CD4-positive, alpha-beta memory T cell (primary cell): ENCODE results near the gene LHB. TPM values are rescaled to one million over a fixed set of nuclear protein-coding genes. Genes with fewer than 3 reads are reported as not detected.
"Not testable (repeated sequence)": the region's sequence is repeated elsewhere in the genome, so short reads cannot be mapped to it uniquely, and the experiment has no call there.

Source experiments
- CTCF ChIA-PET: fragments of 350-600 bp; sonication (Branson Sonifier 250); formaldehyde crosslinking; loops from one replicate; lab custom pipeline; 2021; ENCODE audit warnings: inconsistent platforms; ENCODE audit not compliant: partially characterized antibody; lab: Charles Lee
- POLR2A ChIA-PET: fragments of 350-600 bp; sonication (Branson Sonifier 250); formaldehyde crosslinking; loops from one replicate; lab custom pipeline; 2021; ENCODE audit not compliant: partially characterized antibody; lab: Charles Lee
- DNase-seq, 5 donors: peaks; one replicate each; pipeline versions ENCODE4 v3.0.0 to v3.0.0-alpha.2; 2020 to 2022; ENCODE audit warnings: mixed read lengths in 1 of 5
- H3K27ac ChIP-seq: one replicate; pipeline ENCODE4 v1.7.0; 2013; ENCODE audit warnings: low read depth, low read length
- H3K27me3 ChIP-seq: 2 replicates; pipeline ENCODE4 v1.7.0; 2013; ENCODE audit warnings: mild to moderate bottlenecking, low read length, moderate library complexity; ENCODE audit not compliant: insufficient read depth
- H3K36me3 ChIP-seq: 2 replicates; pipeline ENCODE4 v1.7.0; 2013; ENCODE audit warnings: mild to moderate bottlenecking, low read length, moderate library complexity; ENCODE audit not compliant: insufficient read depth
- H3K4me1 ChIP-seq: 2 replicates; pipeline ENCODE4 v1.7.0; 2013; ENCODE audit warnings: mild to moderate bottlenecking, low read length, moderate library complexity; ENCODE audit not compliant: insufficient read depth
- H3K4me3 ChIP-seq, 2 donors: one replicate each; pipeline ENCODE4 v1.7.0; 2013; ENCODE audit warnings: low read length in 2 of 2, mild to moderate bottlenecking in 1 of 2
- H3K9me3 ChIP-seq, 2 donors: one replicate each; pipeline ENCODE4 v1.7.0; 2013; ENCODE audit warnings: low read length in 2 of 2, control low read depth in 1 of 2; ENCODE audit not compliant: control insufficient read depth in 1 of 2
- H3K27ac Mint-ChIP-seq, 7 donors: one replicate each; pipeline ENCODE4 v1.8.0; 2020 to 2021; ENCODE audit warnings: mixed read lengths in 7 of 7, mild to moderate bottlenecking in 6 of 7, inconsistent platforms in 3 of 7, moderate library complexity in 3 of 7
- H3K27me3 Mint-ChIP-seq, 2 donors: one replicate each; pipeline ENCODE4 v1.8.0; 2020 to 2021; ENCODE audit warnings: mixed read lengths in 2 of 2
- H3K36me3 Mint-ChIP-seq, 2 donors: one replicate each; pipeline ENCODE4 v1.8.0; 2020 to 2021; ENCODE audit warnings: mixed read lengths in 2 of 2, inconsistent platforms in 1 of 2, mild to moderate bottlenecking in 1 of 2
- H3K4me1 Mint-ChIP-seq, 4 donors: one replicate each; pipeline ENCODE4 v1.8.0; 2020 to 2021; ENCODE audit warnings: mixed read lengths in 4 of 4, mild to moderate bottlenecking in 1 of 4
- H3K4me3 Mint-ChIP-seq, 8 donors: one replicate each; pipeline ENCODE4 v1.8.0; 2020 to 2021; ENCODE audit warnings: mixed read lengths in 8 of 8, mild to moderate bottlenecking in 7 of 8, moderate library complexity in 6 of 8, inconsistent platforms in 3 of 8
- H3K9me3 Mint-ChIP-seq, 8 donors: one replicate each; pipeline ENCODE4 v1.8.0; 2020 to 2021; ENCODE audit warnings: mixed read lengths in 8 of 8, mild to moderate bottlenecking in 5 of 8, inconsistent platforms in 3 of 8, moderate library complexity in 1 of 8
- intact Hi-C: fragments of 100-400 bp; cut with micrococcal nuclease; formaldehyde crosslinking; loops from one replicate; pipeline ENCODE4 v1.15.1; 2023
- polyA plus RNA-seq, 2 donors: library from polyadenylated mRNA; unstranded; fragments of 300-500 nt; fragmentation: Illumina TruSeq; gene quantifications; one replicate each; pipeline ENCODE4 v1.2.3, GENCODE V29; 2021
- total RNA-seq, 2 experiments: library from RNA; stranded (reverse); gene quantifications; one replicate each; pipeline ENCODE4 v1.2.3, GENCODE V29; 2021

LHB gene
- total and polyA plus RNA-seq, 4 experiments from 2014 or later, result 0.49 TPM; not detected in 3

GRCh38 chr19:49024233-49024632, 7.3 kb upstream of the LHB start, which contains the start of gene CGB3:
CGB3 (minus strand) TSS chr19:49024333; CDS start chr19:49023971, 362 bp downstream.
- H3K27ac Mint-ChIP-seq, intact Hi-C loops, H3K27me3 ChIP-seq, H3K27me3 Mint-ChIP-seq, DNase-seq, H3K9me3 ChIP-seq, H3K4me3 ChIP-seq, H3K27ac ChIP-seq, H3K36me3 Mint-ChIP-seq, H3K4me3 Mint-ChIP-seq, H3K36me3 ChIP-seq, H3K9me3 Mint-ChIP-seq, CTCF ChIA-PET, POLR2A ChIA-PET: not testable (repeated sequence)
- H3K4me1 ChIP-seq, result peaks cover 15% of the 10 kb centered on the region
- H3K4me1 Mint-ChIP-seq, result peaks cover 10 to 23% (median 17%) of the 10 kb centered on the region in 4 donors

- peaks cover 15 to 37% (median 25%) of the 10 kb centered on the region in 4 donors for H3K4me1 Mint-ChIP-seq
- H3K27ac Mint-ChIP-seq, result peak overlapping the region in 1 of 7 donors; percentile 2
- Histone ChIP-seq H3K4me1 (peaks cover 24% of the 10 kb centered on the region), H3K27ac (no peak overlapping the region), H3K9me3 (no peaks in the 10 kb centered on the region), H3K36me3 (no peaks in the 10 kb centered on the region), H3K4me3 (no peak overlapping the region), H3K27me3 (no peaks in the 10 kb centered on the region)
- no peak overlapping the region for H3K4me3 Mint-ChIP-seq
- H3K9me3 Mint-ChIP-seq, result no peaks in the 10 kb centered on the region
- intact Hi-C loops, result no loop called here
- no peak for DNase-seq
- peaks cover 0 to 3% of the 10 kb centered on the region in 2 donors for H3K27me3 Mint-ChIP-seq
- ChIA-PET POLR2A (no interaction called here), CTCF (no interaction called here)
- peaks cover 0 to 2% of the 10 kb centered on the region in 2 donors for H3K36me3 Mint-ChIP-seq
Measured at GRCh38 chr19:49022116-49022515, 5.2 kb upstream of the LHB start.

- intact Hi-C loops, result no loop called here
- peaks cover 0 to 3% of the 10 kb centered on the region in 2 donors for H3K27me3 Mint-ChIP-seq
- peaks cover 0 to 2% of the 10 kb centered on the region in 2 donors for H3K36me3 Mint-ChIP-seq
- Histone ChIP-seq H3K36me3 (no peaks in the 10 kb centered on the region), H3K4me3 (no peak overlapping the region), H3K9me3 (no peaks in the 10 kb centered on the region), H3K4me1 (peaks cover 24% of the 10 kb centered on the region), H3K27me3 (no peaks in the 10 kb centered on the region), H3K27ac (no peak overlapping the region)
- no peak for DNase-seq
- CTCF ChIA-PET, result no interaction called here
- H3K4me1 Mint-ChIP-seq, result peaks cover 15 to 39% (median 25%) of the 10 kb centered on the region in 4 donors
- H3K4me3 Mint-ChIP-seq, result peak overlapping the region in 4 of 8 donors; percentile 11 to 55 (median 32)
- POLR2A ChIA-PET, result no interaction called here
- H3K9me3 Mint-ChIP-seq, result no peaks in the 10 kb centered on the region
- peak overlapping the region in 2 of 7 donors; percentile 2 to 36 for H3K27ac Mint-ChIP-seq
Measured at GRCh38 chr19:49020931-49021895, 4.3 kb upstream of the LHB start.

GRCh38 chr19:49020342-49020741, 3.5 kb upstream of the LHB start:
- no peaks in the 10 kb centered on the region for H3K36me3 ChIP-seq
- H3K27ac ChIP-seq, result no peak overlapping the region
- ChIA-PET CTCF (interaction anchor here (0.6 to 3.0 kb wide), 3 partner anchors 19 to 659 kb away, joined by 3 to 22 read pairs (median 4); no protein-coding TSS in a partner anchor), POLR2A (interaction anchor here (0.9 to 1.1 kb wide), 2 partner anchors 36 to 50 kb away, joined by 3 read pairs; no protein-coding TSS in a partner anchor)
- Mint-ChIP-seq H3K4me1 (peaks cover 15 to 39% (median 25%) of the 10 kb centered on the region in 4 donors), H3K27me3 (peaks cover 0 to 3% of the 10 kb centered on the region in 2 donors), H3K36me3 (peaks cover 0 to 5% of the 10 kb centered on the region in 2 donors), H3K27ac (peak overlapping the region in 1 of 7 donors; percentile 69), H3K9me3 (no peaks in the 10 kb centered on the region), H3K4me3 (peak overlapping the region in 4 of 8 donors; percentile 26 to 94 (median 62))
- no peak for DNase-seq
- H3K4me3 ChIP-seq, result no peak overlapping the region
- H3K9me3 ChIP-seq, result no peaks in the 10 kb centered on the region
- peaks cover 24% of the 10 kb centered on the region for H3K4me1 ChIP-seq
- intact Hi-C loops, result no loop called here
- no peaks in the 10 kb centered on the region for H3K27me3 ChIP-seq

GRCh38 chr19:49019242-49019932, 2.5 kb upstream of the LHB start:
- peak; percentile 49 to 66 (median 51) for DNase-seq
- H3K9me3 Mint-ChIP-seq, result no peaks in the 10 kb centered on the region
- peak overlapping the region; percentile 32 to 91 (median 79) for H3K27ac Mint-ChIP-seq
- ChIA-PET CTCF (interaction anchor here (0.6 to 3.0 kb wide), 7 partner anchors 18 to 660 kb away, joined by 3 to 22 read pairs (median 3); partner anchors contain the start of genes GYS1 and RUVBL2), POLR2A (interaction anchor here (0.9 to 3.4 kb wide), 5 partner anchors 9 to 50 kb away, joined by 3 to 33 read pairs (median 3); partner anchors contain the start of genes GYS1 and RUVBL2)
- Histone ChIP-seq H3K4me3 (peak overlapping the region; percentile 47 to 73), H3K36me3 (no peaks in the 10 kb centered on the region), H3K4me1 (peaks cover 24% of the 10 kb centered on the region), H3K27ac (no peak overlapping the region), H3K9me3 (no peaks in the 10 kb centered on the region), H3K27me3 (no peaks in the 10 kb centered on the region)
- H3K36me3 Mint-ChIP-seq, result peaks cover 0 to 9% of the 10 kb centered on the region in 2 donors
- peak overlapping the region; percentile 84 to 94 (median 90) for H3K4me3 Mint-ChIP-seq
- intact Hi-C loops, result loop anchor here (2.0 kb wide), 1 partner anchor 37 kb away; the partner anchor contains the start of gene CGB7
- H3K4me1 Mint-ChIP-seq, result peaks cover 15 to 39% (median 25%) of the 10 kb centered on the region in 4 donors
- H3K27me3 Mint-ChIP-seq, result peaks cover 0 to 3% of the 10 kb centered on the region in 2 donors

GRCh38 chr19:49018388-49019241, 1.7 kb upstream of the LHB start:
- ChIA-PET CTCF (interaction anchor here (0.9 to 3.0 kb wide), 9 partner anchors 15 to 223 kb away, joined by 3 to 22 read pairs (median 3); partner anchors contain the start of genes GYS1 and RUVBL2), POLR2A (interaction anchor here (0.8 to 3.4 kb wide), 7 partner anchors 8 to 143 kb away, joined by 3 to 33 read pairs (median 7); partner anchors contain the start of genes GYS1, NUCB1 and RUVBL2)
- not testable (repeated sequence) for H3K9me3 Mint-ChIP-seq, H3K27me3 ChIP-seq, H3K36me3 ChIP-seq, H3K27me3 Mint-ChIP-seq, H3K9me3 ChIP-seq
- peaks cover 0 to 17% of the 10 kb centered on the region in 2 donors for H3K36me3 Mint-ChIP-seq
- Histone ChIP-seq H3K4me3 (peak overlapping the region; percentile 47 to 73), H3K4me1 (peaks cover 24% of the 10 kb centered on the region), H3K27ac (peak overlapping the region; percentile 23)
- DNase-seq, result peak; percentile 19 to 50 (median 29)
- H3K27ac Mint-ChIP-seq, result peak overlapping the region in 6 of 7 donors; percentile 48 to 91 (median 79)
- H3K4me3 Mint-ChIP-seq, result peak overlapping the region; percentile 84 to 94 (median 90)
- peaks cover 15 to 39% (median 25%) of the 10 kb centered on the region in 4 donors for H3K4me1 Mint-ChIP-seq
- intact Hi-C loops, result loop anchor here (1.0 to 2.0 kb wide), 2 partner anchors 25 to 38 kb away; partner anchors contain the start of genes CGB7, GYS1 and RUVBL2
